ENCODE measurements around the gene BRD1.

Gene BRD1

GRCh38 chr22:49850959-49851802, 23.5 kb upstream of the BRD1 start:
- no peak for TF ChIP-seq ZFX (IDR thresholded peaks at IDR 0.05; ENCODE audit: borderline replicate concordance)
- TF ChIP-seq CTCF (IDR thresholded peaks at IDR 0.05), result no peak
- H3K27ac ChIP-seq, result no peak overlapping the region; the same call in 1 of the 2 replicates

- no peak overlapping the region; the same call in 1 of the 2 replicates for H3K27ac ChIP-seq
- TF ChIP-seq CTCF (IDR thresholded peaks at IDR 0.05), result no peak
- TF ChIP-seq ZFX (IDR thresholded peaks at IDR 0.05; ENCODE audit: borderline replicate concordance), result no peak
These were observed 22.6 kb upstream of the BRD1 start for GRCh38 chr22:49850021-49850911.

GRCh38 chr22:49849161-49850020, 21.7 kb upstream of the BRD1 start:
- TF ChIP-seq CTCF (IDR thresholded peaks at IDR 0.05) (no peak), ZFX (IDR thresholded peaks at IDR 0.05; ENCODE audit: borderline replicate concordance) (no peak)
- no peak overlapping the region for H3K27ac ChIP-seq

- TF ChIP-seq ZFX (IDR thresholded peaks at IDR 0.05; ENCODE audit: borderline replicate concordance), result no peak
- no peak for TF ChIP-seq CTCF (IDR thresholded peaks at IDR 0.05)
These were observed 21.1 kb upstream of the BRD1 start for GRCh38 chr22:49848690-49849160.

GRCh38 chr22:49847751-49848689, 20.3 kb upstream of the BRD1 start:
- TF ChIP-seq ZFX (IDR thresholded peaks at IDR 0.05; ENCODE audit: borderline replicate concordance) (no peak), CTCF (IDR thresholded peaks at IDR 0.05) (no peak)
- H3K27ac ChIP-seq, result no peak overlapping the region

More at GRCh38 chr22:49848690-49849160, 21.1 kb upstream of the BRD1 start:
- no peak overlapping the region for H3K27ac ChIP-seq

Measured in 22Rv1 (cell line).